Measurements from ENCODE around the gene PHKG2. TPM values are rescaled to one million over a fixed set of nuclear protein-coding genes. Genes with fewer than 3 reads are reported as not detected.

The PHKG2 gene
- total RNA-seq, 2 donors from 2014 or later: 25.6 to 26.4 TPM

DNA sequence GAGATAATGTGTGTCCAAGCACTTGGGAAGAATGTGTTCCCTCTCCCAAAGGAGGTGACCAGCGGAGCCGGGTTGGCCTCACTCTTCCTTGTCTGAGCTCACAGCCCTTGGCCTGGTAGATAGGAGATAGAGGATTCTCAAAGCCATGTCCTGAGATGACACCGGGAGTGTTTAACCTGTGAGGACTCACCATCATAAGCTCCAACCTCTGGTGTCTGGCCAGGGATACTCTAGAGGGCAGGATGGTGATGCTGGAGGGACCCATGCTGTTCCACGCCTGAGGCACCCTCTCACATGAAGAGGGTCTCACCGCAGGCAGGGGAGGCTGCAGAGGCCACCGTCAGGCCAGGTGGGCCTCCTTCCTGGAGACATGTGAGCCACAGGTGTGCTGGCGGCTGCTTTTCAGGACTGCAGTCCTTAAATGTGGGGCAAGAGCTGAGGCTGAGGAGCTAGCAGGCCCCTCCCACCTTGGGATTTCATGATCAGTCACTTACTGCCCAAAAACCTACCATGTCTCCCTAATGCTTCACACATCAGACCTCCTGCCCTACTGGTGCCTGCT, 45.4 kb downstream of the PHKG2 start:
- DNase-seq (ENCODE audit: low spot score) (no peak), ATAC-seq (ENCODE audit: insufficient number of reproducible peaks, low FRiP score, low read depth) (no peak)
- TF ChIP-seq, protein P1, sequence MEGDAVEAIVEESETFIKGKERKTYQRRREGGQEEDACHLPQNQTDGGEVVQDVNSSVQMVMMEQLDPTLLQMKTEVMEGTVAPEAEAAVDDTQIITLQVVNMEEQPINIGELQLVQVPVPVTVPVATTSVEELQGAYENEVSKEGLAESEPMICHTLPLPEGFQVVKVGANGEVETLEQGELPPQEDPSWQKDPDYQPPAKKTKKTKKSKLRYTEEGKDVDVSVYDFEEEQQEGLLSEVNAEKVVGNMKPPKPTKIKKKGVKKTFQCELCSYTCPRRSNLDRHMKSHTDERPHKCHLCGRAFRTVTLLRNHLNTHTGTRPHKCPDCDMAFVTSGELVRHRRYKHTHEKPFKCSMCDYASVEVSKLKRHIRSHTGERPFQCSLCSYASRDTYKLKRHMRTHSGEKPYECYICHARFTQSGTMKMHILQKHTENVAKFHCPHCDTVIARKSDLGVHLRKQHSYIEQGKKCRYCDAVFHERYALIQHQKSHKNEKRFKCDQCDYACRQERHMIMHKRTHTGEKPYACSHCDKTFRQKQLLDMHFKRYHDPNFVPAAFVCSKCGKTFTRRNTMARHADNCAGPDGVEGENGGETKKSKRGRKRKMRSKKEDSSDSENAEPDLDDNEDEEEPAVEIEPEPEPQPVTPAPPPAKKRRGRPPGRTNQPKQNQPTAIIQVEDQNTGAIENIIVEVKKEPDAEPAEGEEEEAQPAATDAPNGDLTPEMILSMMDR (IDR thresholded peaks at IDR 0.05): no peak
- Histone ChIP-seq H3K4me3 (no peak overlapping the region), H3K4me1 (ENCODE audit: control insufficient read depth in 1 of 2, low read depth in 2 of 2) (no peaks in the 10 kb centered on the region), H3K27ac (no peak overlapping the region), H3K27me3 (replicated peaks; ENCODE audit: insufficient read depth) (no peaks in the 10 kb centered on the region), H3K9me3 (no peaks in the 10 kb centered on the region), H3K36me3 (no peaks in the 10 kb centered on the region)

DNA sequence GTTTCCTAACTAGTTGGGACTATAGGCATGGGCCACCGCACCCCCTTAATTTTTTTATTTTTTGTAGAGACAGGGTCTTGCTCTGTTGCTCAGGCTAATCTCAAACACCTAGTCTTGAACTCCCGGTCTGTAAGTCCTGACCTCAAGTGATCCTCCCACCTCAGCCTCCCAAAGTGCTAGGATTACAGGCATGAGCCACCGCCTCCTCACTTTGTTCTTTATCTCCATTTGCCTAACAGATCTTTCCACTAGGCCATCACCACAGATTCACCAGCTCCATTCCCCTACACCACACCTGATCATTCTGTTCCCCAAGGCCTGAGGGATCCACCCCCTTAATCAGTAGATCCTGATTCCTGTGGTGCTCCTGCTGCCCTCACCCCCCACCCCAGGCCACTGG, 46.4 kb downstream of the PHKG2 start:
- no peaks in the 10 kb centered on the region for H3K4me1 ChIP-seq (ENCODE audit: control insufficient read depth in 1 of 2, low read depth in 2 of 2)
- H3K4me3 ChIP-seq: no peak overlapping the region
- no peaks in the 10 kb centered on the region for H3K36me3 ChIP-seq
- DNase-seq (ENCODE audit: low spot score) (no peak), ATAC-seq (ENCODE audit: insufficient number of reproducible peaks, low FRiP score, low read depth) (no peak)
- H3K27ac ChIP-seq: no peak overlapping the region
- no peaks in the 10 kb centered on the region for H3K27me3 ChIP-seq (replicated peaks; ENCODE audit: insufficient read depth)
- TF ChIP-seq, protein P1 (IDR thresholded peaks at IDR 0.05): no peak
- H3K9me3 ChIP-seq: no peaks in the 10 kb centered on the region

DNA sequence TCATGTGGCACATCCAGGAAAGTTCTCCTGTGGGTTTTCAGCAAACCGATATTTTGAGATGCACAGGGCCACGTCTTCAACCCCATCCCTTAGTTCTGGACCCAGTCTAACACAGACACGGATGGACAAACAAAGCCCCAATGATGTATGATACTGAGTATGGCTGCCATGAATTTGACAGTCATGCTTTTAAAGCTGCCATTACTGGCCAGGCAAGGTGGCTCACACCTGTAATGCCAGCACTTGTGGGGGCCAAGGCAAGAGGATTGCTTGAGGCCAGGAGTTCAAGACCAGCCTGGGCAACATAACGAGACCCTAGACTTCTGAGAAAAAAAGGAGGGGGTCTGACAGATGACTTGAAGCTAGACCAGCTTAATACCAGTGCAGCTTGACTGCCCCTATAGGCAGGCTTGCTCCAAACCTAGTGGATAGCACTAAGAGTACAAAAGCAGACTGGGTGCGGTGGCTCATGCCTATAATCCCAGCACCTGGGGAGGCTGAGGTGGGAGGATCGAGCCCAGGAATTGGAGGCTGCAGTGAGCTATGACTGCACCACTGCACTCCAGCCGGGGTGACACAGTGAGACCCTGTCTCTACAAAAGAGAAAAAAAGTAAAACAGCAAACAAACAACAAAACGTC, 49.6 kb downstream of the PHKG2 start:
- no peaks in the 10 kb centered on the region for H3K9me3 ChIP-seq
- DNase-seq (ENCODE audit: low spot score) (no peak), ATAC-seq (ENCODE audit: insufficient number of reproducible peaks, low FRiP score, low read depth) (no peak)
- H3K4me3 ChIP-seq: no peak overlapping the region
- TF ChIP-seq, protein P1 (IDR thresholded peaks at IDR 0.05): no peak
- H3K27me3 ChIP-seq (replicated peaks; ENCODE audit: insufficient read depth): no peaks in the 10 kb centered on the region
- H3K36me3 ChIP-seq: no peaks in the 10 kb centered on the region
- no peaks in the 10 kb centered on the region for H3K4me1 ChIP-seq (ENCODE audit: control insufficient read depth in 1 of 2, low read depth in 2 of 2)
- H3K27ac ChIP-seq: no peak overlapping the region

Other genes with a start within 250 kb of the PHKG2 start
- gene ZNF768, start 221.9 kb upstream of the PHKG2 start, total RNA-seq: 10 to 100 TPM; 25.0 to 36.3 TPM
- gene ZNF747, start 213.6 kb upstream of the PHKG2 start, total RNA-seq: 10 to 100 TPM; 16.8 to 18.3 TPM
- 1 to 10 TPM; 8.5 to 9.6 TPM for gene ZNF764, start 190.1 kb upstream of the PHKG2 start, total RNA-seq
- gene ZNF688, start 176.7 kb upstream of the PHKG2 start, total RNA-seq: 10 to 100 TPM in 1 of 2 donors, 1 to 10 TPM in 1; 9.2 to 24.2 TPM
- 10 to 100 TPM; 10.9 to 15.6 TPM for gene ZNF785, start 162.7 kb upstream of the PHKG2 start, total RNA-seq
- gene ZNF689, start 138.0 kb upstream of the PHKG2 start, total RNA-seq: 10 to 100 TPM in 1 of 2 donors, 1 to 10 TPM in 1; 7.4 to 17.0 TPM
- 10 to 100 TPM; 46.1 to 57.0 TPM for gene PRR14, start 97.5 kb upstream of the PHKG2 start, total RNA-seq
- 100 to 1,000 TPM in 1 of 2 donors, 10 to 100 TPM in 1; 39.3 to 160 TPM for gene FBRS, start 90.0 kb upstream of the PHKG2 start, total RNA-seq
- 10 to 100 TPM; 39.9 to 86.1 TPM for gene SRCAP, start 49.3 kb upstream of the PHKG2 start, total RNA-seq
- gene CFAP119, start 13.6 kb downstream of the PHKG2 start, total RNA-seq: 1 to 10 TPM in 1 of 2 donors, under 1 TPM in 1; 0.27 to 1.2 TPM
- 100 to 1,000 TPM; 109 to 112 TPM for gene RNF40, start 13.9 kb downstream of the PHKG2 start, total RNA-seq
- 10 to 100 TPM; 10.7 to 18.8 TPM for gene ZNF629, start 38.8 kb downstream of the PHKG2 start, total RNA-seq
- 10 to 100 TPM; 35.6 to 55.2 TPM for gene BCL7C, start 145.7 kb downstream of the PHKG2 start, total RNA-seq
- gene CTF1, start 148.2 kb downstream of the PHKG2 start, total RNA-seq: 1 to 10 TPM; 3.8 TPM
- gene FBXL19, start 175.1 kb downstream of the PHKG2 start, total RNA-seq: 10 to 100 TPM; 14.5 to 18.7 TPM
- gene ORAI3, start 200.6 kb downstream of the PHKG2 start, total RNA-seq: 10 to 100 TPM; 19.0 to 35.7 TPM
- gene SETD1A, start 209.3 kb downstream of the PHKG2 start, total RNA-seq: 10 to 100 TPM in 1 of 2 donors, 1 to 10 TPM in 1; 7.4 to 14.6 TPM
- 10 to 100 TPM; 16.4 to 26.8 TPM for gene HSD3B7, start 236.8 kb downstream of the PHKG2 start, total RNA-seq

All from thoracic aorta (tissue), 2 donors.